Central memory CD8-positive, alpha-beta T cell (primary cell): Measurements from ENCODE around the gene CCDC78.
"Not testable (repeated sequence)": the region's sequence is repeated elsewhere in the genome, so short reads cannot be mapped to it uniquely, and the experiment has no call there.

ENCODE experiments used
- ATAC-seq: fragments of 150-1000 bp; cut with Tn5 transposase; replicated peaks from 2 replicates; pipeline ENCODE4 v1.10.0; 2022; ENCODE audit warnings: mild to moderate bottlenecking, moderate FRiP score, moderate number of reproducible peaks; ENCODE audit not compliant: poor library complexity, severe bottlenecking; ENCODE audit errors: extremely low read depth
- DNase-seq, 2 donors: peaks; one replicate each; pipeline ENCODE4 v3.0.0; 2021; ENCODE audit warnings: low spot score in 2 of 2
- H3K27ac Mint-ChIP-seq: one replicate; pipeline ENCODE4 v1.8.0; 2022; ENCODE audit warnings: low read depth, mild to moderate bottlenecking, moderate library complexity, mixed read lengths
- H3K27me3 Mint-ChIP-seq: one replicate; pipeline ENCODE4 v1.8.0; 2022; ENCODE audit warnings: mixed read lengths
- H3K36me3 Mint-ChIP-seq: one replicate; pipeline ENCODE4 v1.8.0; 2022; ENCODE audit warnings: mild to moderate bottlenecking, moderate library complexity, mixed read lengths; ENCODE audit not compliant: insufficient read depth
- H3K4me1 Mint-ChIP-seq: one replicate; pipeline ENCODE4 v1.8.0; 2022; ENCODE audit warnings: mixed read lengths
- H3K4me3 Mint-ChIP-seq: one replicate; pipeline ENCODE4 v1.8.0; 2022; ENCODE audit warnings: mild to moderate bottlenecking, moderate library complexity, mixed read lengths
- H3K9me3 Mint-ChIP-seq: one replicate; pipeline ENCODE4 v1.8.0; 2022; ENCODE audit warnings: mixed read lengths

CCDC78 gene

DNA sequence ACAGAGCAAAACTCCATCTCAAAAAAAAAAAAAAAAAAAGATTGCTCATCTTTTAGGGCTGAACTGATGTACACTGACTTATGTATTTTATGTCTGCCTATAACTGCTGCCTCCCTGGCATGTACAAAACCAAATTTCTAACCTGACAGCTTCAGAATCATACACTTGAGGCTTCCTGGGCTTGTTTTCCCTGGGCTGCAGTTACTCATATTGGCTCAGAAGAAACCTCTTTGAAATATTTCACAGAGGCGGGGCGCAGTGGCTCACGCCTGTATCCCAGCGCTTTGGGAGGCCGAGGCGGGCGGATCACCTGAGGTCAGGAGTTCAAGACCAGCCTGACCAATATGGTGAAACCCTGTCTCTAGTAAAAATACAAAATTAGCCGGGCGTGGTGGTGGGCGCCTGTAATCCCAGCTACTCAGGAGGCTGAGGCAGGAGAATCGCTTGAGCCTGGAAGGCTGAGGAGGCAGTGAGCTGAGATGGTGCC lies 27.9 kb upstream of the CCDC78 start:
- not testable (repeated sequence) for H3K9me3 Mint-ChIP-seq, DNase-seq, H3K27me3 Mint-ChIP-seq, ATAC-seq, H3K36me3 Mint-ChIP-seq, H3K4me3 Mint-ChIP-seq, H3K4me1 Mint-ChIP-seq, H3K27ac Mint-ChIP-seq

GRCh38 chr16:752007-752312 lies 25.7 kb upstream of the CCDC78 start:
- DNase-seq = no peak
- no peaks in the 10 kb centered on the region for H3K4me1 Mint-ChIP-seq
- ATAC-seq = no peak
- no peaks in the 10 kb centered on the region for H3K9me3 Mint-ChIP-seq
- no peak overlapping the region for H3K4me3 Mint-ChIP-seq
- H3K36me3 Mint-ChIP-seq = no peaks in the 10 kb centered on the region
- no peak overlapping the region for H3K27ac Mint-ChIP-seq
- no peaks in the 10 kb centered on the region for H3K27me3 Mint-ChIP-seq

- no peaks in the 10 kb centered on the region for H3K36me3 Mint-ChIP-seq
- H3K9me3 Mint-ChIP-seq = no peaks in the 10 kb centered on the region
- no peak overlapping the region for H3K27ac Mint-ChIP-seq
- H3K4me1 Mint-ChIP-seq = no peaks in the 10 kb centered on the region
- ATAC-seq = no peak
- H3K27me3 Mint-ChIP-seq = no peaks in the 10 kb centered on the region
- DNase-seq = no peak
- H3K4me3 Mint-ChIP-seq = no peak overlapping the region
Observed at GRCh38 chr16:751152-752006, 25.1 kb upstream of the CCDC78 start.

GRCh38 chr16:750485-750884 lies 24.2 kb upstream of the CCDC78 start:
- Mint-ChIP-seq H3K27ac (no peak overlapping the region), H3K4me3 (no peak overlapping the region), H3K4me1 (no peaks in the 10 kb centered on the region), H3K36me3 (no peaks in the 10 kb centered on the region), H3K27me3 (no peaks in the 10 kb centered on the region), H3K9me3 (no peaks in the 10 kb centered on the region)
- no peak for ATAC-seq
- no peak for DNase-seq

DNA sequence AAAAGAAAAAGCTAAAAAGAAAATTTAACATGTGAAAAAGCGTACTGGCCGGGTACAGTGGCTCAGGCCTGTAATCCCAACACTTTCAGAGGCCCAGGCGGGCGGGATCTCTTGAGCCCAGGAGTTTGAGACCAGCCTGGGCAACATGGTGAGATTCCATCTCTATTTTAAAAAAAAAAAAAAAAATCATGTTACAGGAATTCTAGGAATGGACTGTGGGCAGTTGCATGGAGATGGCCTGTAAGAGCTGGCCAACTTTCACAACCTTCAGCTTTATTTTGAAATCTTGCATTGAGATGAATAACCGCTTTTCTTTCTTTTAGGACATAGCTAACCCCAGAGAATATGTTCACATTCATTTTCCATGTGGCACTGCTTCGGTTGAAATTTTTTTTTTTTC lies 22.8 kb upstream of the CCDC78 start:
- ATAC-seq = no peak
- H3K4me3 Mint-ChIP-seq = no peak overlapping the region
- no peaks in the 10 kb centered on the region for H3K36me3 Mint-ChIP-seq
- no peak for DNase-seq
- H3K9me3 Mint-ChIP-seq = no peaks in the 10 kb centered on the region
- H3K27ac Mint-ChIP-seq = no peak overlapping the region
- no peaks in the 10 kb centered on the region for H3K27me3 Mint-ChIP-seq
- no peaks in the 10 kb centered on the region for H3K4me1 Mint-ChIP-seq

GRCh38 chr16:747978-748746 lies 21.9 kb upstream of the CCDC78 start:
- ATAC-seq (no peak), DNase-seq (no peak)
- Mint-ChIP-seq H3K27ac (no peak overlapping the region), H3K9me3 (no peaks in the 10 kb centered on the region), H3K4me1 (no peaks in the 10 kb centered on the region), H3K36me3 (no peaks in the 10 kb centered on the region), H3K27me3 (no peaks in the 10 kb centered on the region), H3K4me3 (no peak overlapping the region)

DNA sequence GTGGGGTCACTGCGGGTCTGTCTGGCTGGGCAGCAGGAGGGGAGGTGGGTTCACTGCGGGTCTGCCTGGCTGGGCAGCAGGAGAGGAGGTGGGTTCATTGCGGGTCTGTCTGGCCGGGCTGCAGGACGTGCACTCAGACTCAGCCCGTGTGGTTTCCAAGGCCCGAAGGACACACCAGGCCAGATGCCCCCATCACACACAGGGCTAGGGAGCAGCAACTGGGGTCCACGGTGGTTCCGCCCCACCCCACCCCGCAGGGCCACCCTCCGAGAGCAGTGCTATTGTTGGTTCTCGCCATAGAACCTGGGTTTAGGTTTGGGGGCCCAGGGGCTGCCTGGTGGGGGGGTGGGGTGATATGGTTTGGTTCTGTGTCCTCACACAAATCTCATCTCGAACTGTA lies 20.4 kb upstream of the CCDC78 start:
- Mint-ChIP-seq H3K27me3 (no peaks in the 10 kb centered on the region), H3K27ac (no peak overlapping the region), H3K4me1 (no peaks in the 10 kb centered on the region), H3K36me3 (no peaks in the 10 kb centered on the region), H3K9me3 (no peaks in the 10 kb centered on the region), H3K4me3 (no peak overlapping the region)
- DNase-seq = no peak
- ATAC-seq = no peak

DNA sequence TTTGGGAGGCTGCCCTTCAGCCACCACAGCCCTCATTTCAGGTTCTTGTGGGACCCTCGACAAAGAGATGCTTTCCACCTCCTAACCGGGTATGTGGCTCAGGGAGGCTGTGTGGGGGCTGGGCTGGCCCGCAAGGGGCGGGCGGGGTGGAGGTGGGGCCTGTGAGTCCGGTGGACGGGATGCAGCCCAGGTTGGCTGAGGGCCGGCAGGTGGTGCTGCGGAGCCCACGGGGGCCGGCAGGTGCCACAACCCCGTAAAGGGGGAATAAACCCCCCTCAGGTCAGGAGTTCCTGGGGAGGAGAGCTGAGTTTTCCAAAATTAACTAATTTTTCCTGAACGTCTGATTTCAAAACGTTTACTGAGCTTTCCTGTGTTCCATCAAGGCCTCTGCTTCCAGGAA lies 19.5 kb upstream of the CCDC78 start:
- Mint-ChIP-seq H3K4me1 (no peaks in the 10 kb centered on the region), H3K27me3 (no peaks in the 10 kb centered on the region), H3K4me3 (no peak overlapping the region)

GRCh38 chr16:743794-744500 lies 17.7 kb upstream of the CCDC78 start:
- no peak overlapping the region for H3K27ac Mint-ChIP-seq
- no peaks in the 10 kb centered on the region for H3K9me3 Mint-ChIP-seq

More for the DNA sequence above, 19.5 kb upstream of the CCDC78 start:
- DNase-seq = no peak
- no peak overlapping the region for H3K27ac Mint-ChIP-seq
- H3K9me3 Mint-ChIP-seq = no peaks in the 10 kb centered on the region
- ATAC-seq = no peak
- peaks cover 2% of the 10 kb centered on the region for H3K36me3 Mint-ChIP-seq

DNA sequence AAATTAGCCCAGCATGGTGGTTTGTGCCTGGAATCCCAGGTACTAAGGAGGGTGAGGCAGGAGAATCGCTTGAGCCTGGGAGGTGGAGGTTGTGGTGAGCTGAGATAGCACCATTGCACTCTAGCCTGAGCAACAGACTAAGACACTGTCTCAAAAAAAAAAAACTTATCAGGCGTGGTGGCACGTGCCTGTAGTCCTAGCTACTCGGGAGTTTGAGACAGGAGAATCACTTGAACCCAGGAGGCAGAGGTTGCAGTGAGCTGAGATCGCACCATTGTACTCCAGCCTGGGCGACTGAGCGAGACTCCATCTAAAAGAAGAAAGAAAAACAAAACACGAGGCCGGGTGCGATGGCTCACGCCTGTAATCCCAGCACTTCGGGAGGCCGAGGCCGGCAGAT lies 16.7 kb upstream of the CCDC78 start:
- H3K4me1 Mint-ChIP-seq, H3K4me3 Mint-ChIP-seq, H3K9me3 Mint-ChIP-seq, H3K27ac Mint-ChIP-seq, H3K27me3 Mint-ChIP-seq, DNase-seq, ATAC-seq: not testable (repeated sequence)
- H3K36me3 Mint-ChIP-seq = peaks cover 13% of the 10 kb centered on the region

More at GRCh38 chr16:743794-744500, 17.7 kb upstream of the CCDC78 start:
- Mint-ChIP-seq H3K4me3 (no peak overlapping the region), H3K27me3 (no peaks in the 10 kb centered on the region), H3K4me1 (no peaks in the 10 kb centered on the region), H3K36me3 (peaks cover 5% of the 10 kb centered on the region)
- no peak for DNase-seq
- ATAC-seq = no peak

GRCh38 chr16:741986-742629 lies 15.9 kb upstream of the CCDC78 start:
- DNase-seq = no peak

GRCh38 chr16:740764-741505 lies 14.7 kb upstream of the CCDC78 start, which contains the start of gene CIAO3:
TSS of gene CIAO3 (minus strand) at chr16:740997. CDS start at chr16:740985, 12 bp downstream.
- ATAC-seq (peak; percentile 85), DNase-seq (peak; percentile 88 to 97)
- H3K9me3 Mint-ChIP-seq = no peaks in the 10 kb centered on the region
- no peak within 1 kb of the TSS for H3K27ac Mint-ChIP-seq
- H3K4me3 Mint-ChIP-seq = peak within 1 kb of the TSS; percentile 69
- peaks cover 27% of the 10 kb centered on the region for H3K36me3 Mint-ChIP-seq
- H3K4me1 Mint-ChIP-seq = no peaks in the 10 kb centered on the region
- H3K27me3 Mint-ChIP-seq = no peaks in the 10 kb centered on the region

More at GRCh38 chr16:741986-742629, 15.9 kb upstream of the CCDC78 start:
- Mint-ChIP-seq H3K27ac (no peak overlapping the region), H3K27me3 (no peaks in the 10 kb centered on the region), H3K36me3 (peaks cover 18% of the 10 kb centered on the region), H3K4me1 (no peaks in the 10 kb centered on the region), H3K4me3 (peak overlapping the region; percentile 69), H3K9me3 (no peaks in the 10 kb centered on the region)
- ATAC-seq = no peak
